ENCODE data around the gene LRP8.

DNA sequence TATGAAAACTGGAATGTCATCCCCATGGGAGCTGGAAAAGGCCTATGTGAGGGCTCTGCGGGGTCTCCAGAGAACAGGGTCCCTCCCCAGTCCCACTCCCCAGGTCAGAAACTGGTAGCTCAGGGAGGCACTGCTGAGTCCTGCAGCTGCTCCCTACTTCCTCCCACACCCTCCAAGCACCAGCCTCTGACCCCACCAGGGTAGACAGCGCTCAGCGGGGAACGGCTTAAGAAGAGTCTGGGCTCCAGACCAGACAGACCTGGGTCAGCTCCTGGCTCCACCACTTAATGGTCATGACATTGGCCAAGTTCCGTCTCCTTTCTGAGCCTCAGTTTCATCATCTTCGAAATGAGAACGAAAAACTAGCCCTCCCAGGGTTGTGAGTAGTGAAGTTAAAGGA is 7.2 kb downstream of the LRP8 start:
- TF ChIP-seq CTCF (IDR thresholded peaks at IDR 0.05 in 4 of 5, conservative IDR thresholded peaks at IDR 0.05 in 1 of 5), result no peak
- no peak for TF ChIP-seq POLR2A (IDR thresholded peaks at IDR 0.05)
